ENCODE results near the gene SNRPD3.
"Not testable (repeated sequence)": the region's sequence is repeated elsewhere in the genome, so short reads cannot be mapped to it uniquely, and the experiment has no call there.

DNA sequence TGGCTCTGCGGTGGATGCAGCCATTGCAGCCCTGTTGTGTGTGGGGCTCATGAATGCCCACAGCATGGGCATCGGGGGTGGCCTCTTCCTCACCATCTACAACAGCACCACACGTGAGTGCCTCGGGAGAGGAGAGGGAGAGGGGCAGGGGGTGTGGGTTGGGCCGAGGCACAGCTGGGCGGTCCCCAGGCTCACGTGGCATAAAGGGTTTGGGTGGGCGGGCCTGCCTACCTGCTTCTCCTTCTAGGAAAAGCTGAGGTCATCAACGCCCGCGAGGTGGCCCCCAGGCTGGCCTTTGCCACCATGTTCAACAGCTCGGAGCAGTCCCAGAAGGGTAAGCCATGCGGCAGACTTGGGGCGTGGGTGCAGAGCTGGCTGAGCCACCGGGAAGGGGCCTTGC lies 59.0 kb downstream of the SNRPD3 start:
- TF ChIP-seq, protein P1, sequence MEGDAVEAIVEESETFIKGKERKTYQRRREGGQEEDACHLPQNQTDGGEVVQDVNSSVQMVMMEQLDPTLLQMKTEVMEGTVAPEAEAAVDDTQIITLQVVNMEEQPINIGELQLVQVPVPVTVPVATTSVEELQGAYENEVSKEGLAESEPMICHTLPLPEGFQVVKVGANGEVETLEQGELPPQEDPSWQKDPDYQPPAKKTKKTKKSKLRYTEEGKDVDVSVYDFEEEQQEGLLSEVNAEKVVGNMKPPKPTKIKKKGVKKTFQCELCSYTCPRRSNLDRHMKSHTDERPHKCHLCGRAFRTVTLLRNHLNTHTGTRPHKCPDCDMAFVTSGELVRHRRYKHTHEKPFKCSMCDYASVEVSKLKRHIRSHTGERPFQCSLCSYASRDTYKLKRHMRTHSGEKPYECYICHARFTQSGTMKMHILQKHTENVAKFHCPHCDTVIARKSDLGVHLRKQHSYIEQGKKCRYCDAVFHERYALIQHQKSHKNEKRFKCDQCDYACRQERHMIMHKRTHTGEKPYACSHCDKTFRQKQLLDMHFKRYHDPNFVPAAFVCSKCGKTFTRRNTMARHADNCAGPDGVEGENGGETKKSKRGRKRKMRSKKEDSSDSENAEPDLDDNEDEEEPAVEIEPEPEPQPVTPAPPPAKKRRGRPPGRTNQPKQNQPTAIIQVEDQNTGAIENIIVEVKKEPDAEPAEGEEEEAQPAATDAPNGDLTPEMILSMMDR (conservative IDR thresholded peaks at IDR 0.05), result not testable (repeated sequence)
- not testable (repeated sequence) for TF ChIP-seq ZFX (IDR thresholded peaks at IDR 0.05)
